Prostate gland (tissue), 2 donors: ENCODE measurements around the gene CXCL13. TPM values are rescaled to one million over a fixed set of nuclear protein-coding genes. Genes with fewer than 3 reads are reported as not detected.
A peak's percentile ranks its signal among the peaks of the same experiment; 100 is the strongest.

Source experiments
- DNase-seq: peaks from one replicate; pipeline ENCODE4 v3.0.0-alpha.2; 2019; ENCODE audit warnings: low spot score
- H3K27ac ChIP-seq, 2 donors: fragments of 200-600 bp; sonication (generic); 2 replicates each; pipeline ENCODE4 v1.5.1; 2017 to 2019
- H3K27me3 ChIP-seq: fragments of 200-600 bp; sonication (generic); replicated peaks from 2 replicates; pipeline ENCODE4 v1.5.1; 2019; ENCODE audit not compliant: insufficient read depth
- H3K36me3 ChIP-seq, 2 donors: fragments of 200-600 bp; sonication (generic); 1 replicate in 1 of 2; 2 replicates in 1 of 2; pipeline versions ENCODE4 v1.5.1 to v1.8.1; 2017 to 2019
- H3K4me1 ChIP-seq: fragments of 200-600 bp; sonication (generic); replicated peaks from 2 replicates; pipeline ENCODE4 v1.5.1; 2019
- H3K4me3 ChIP-seq, 2 donors: fragments of 200-600 bp; sonication (generic); 2 replicates each; pipeline ENCODE4 v1.5.1; 2017 to 2019
- H3K9me3 ChIP-seq: fragments of 200-600 bp; sonication (generic); 2 replicates; pipeline ENCODE4 v1.5.1; 2017
- POLR2A ChIP-seq: fragments of 450-650 bp; IDR thresholded peaks from one replicate; pipeline ENCODE4 v1.6.1; 2016; ENCODE audit warnings: antibody characterized with exemption, mild to moderate bottlenecking
- POLR2AphosphoS5 ChIP-seq: sonication (generic); formaldehyde crosslinking; IDR thresholded peaks from one replicate; pipeline ENCODE4 v1.6.1; 2017; ENCODE audit warnings: antibody characterized with exemption
- WGBS: methylation state at CpG from one replicate; pipeline ENCODE4 v1.1.5; 2018; 5-methylcytosine and 5-hydroxymethylcytosine counted together
- intact Hi-C: fragments of 100-400 bp; cut with DNase I; formaldehyde crosslinking; loops from one replicate; pipeline ENCODE4 v1.14.2; 2022
- total RNA-seq, 2 donors: library from RNA; depleted of rRNA; stranded (reverse); fragments of >200 nt; gene quantifications; one replicate each; pipeline ENCODE4 v1.1.0, GENCODE V29; 2016
- TF ChIP-seq, protein P1 (sequence below), 4 experiments: fragments of 200-600 bp in 2 of 4; fragments of 450-650 bp in 2 of 4; sonication (generic) in 2 of 4; IDR thresholded peaks; 1 replicate in 3 of 4; 2 replicates in 1 of 4; pipeline ENCODE4 v1.5.1; 2016 to 2019; ENCODE audit warnings: antibody characterized with exemption in 4 of 4, mild to moderate bottlenecking in 2 of 4, moderate library complexity in 2 of 4

CXCL13 gene
- total RNA-seq, 2 donors from 2014 or later: 1.4 to 3.1 TPM

DNA sequence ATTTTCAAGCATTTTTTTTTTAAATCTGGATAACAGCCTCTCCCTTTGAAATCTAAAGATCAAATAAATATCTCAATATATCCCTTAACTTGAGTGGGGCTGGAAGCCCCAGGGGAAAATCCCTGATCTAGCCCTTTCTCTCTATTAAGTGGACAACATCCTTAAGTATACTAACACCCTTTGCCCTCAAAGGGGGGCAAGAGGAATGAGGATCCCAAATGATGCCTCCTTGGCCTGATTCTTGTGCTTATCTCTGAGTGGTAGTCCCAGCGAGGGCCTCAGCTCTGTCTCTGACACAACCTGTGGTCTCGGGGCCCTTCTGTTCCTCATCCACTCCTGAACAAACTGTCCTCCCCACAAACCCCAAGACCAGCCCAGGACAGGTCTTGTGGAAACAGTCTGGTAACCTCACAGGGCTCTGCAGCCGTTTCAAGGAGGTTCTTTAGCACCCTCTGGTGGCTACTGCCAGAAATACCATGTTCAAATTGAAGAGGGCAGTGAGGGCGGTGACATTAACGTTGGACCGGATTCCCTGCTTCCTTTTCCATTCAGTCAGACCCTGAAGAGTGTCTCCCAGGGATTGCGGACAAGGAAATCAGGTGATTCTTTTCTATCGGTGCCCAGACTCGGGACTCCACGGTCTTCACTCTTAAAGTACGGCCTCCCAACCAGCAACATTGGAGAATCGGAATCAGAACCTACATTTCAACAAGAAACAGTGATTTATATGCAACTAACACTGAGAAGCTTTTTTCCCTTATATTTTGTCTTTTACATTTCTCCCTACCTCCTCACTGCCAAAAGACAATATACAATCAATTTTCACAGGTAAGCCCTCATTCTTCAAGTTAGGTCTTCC is 13.0 kb downstream of the CXCL13 start:
- H3K4me1 ChIP-seq: peaks cover 6% of the 10 kb centered on the region
- H3K27me3 ChIP-seq: no peaks in the 10 kb centered on the region
- no peaks in the 10 kb centered on the region for H3K36me3 ChIP-seq
- no peaks in the 10 kb centered on the region for H3K9me3 ChIP-seq
- TF ChIP-seq POLR2AphosphoS5: peak; percentile 80
- no peak for TF ChIP-seq POLR2A
- TF ChIP-seq, protein P1, sequence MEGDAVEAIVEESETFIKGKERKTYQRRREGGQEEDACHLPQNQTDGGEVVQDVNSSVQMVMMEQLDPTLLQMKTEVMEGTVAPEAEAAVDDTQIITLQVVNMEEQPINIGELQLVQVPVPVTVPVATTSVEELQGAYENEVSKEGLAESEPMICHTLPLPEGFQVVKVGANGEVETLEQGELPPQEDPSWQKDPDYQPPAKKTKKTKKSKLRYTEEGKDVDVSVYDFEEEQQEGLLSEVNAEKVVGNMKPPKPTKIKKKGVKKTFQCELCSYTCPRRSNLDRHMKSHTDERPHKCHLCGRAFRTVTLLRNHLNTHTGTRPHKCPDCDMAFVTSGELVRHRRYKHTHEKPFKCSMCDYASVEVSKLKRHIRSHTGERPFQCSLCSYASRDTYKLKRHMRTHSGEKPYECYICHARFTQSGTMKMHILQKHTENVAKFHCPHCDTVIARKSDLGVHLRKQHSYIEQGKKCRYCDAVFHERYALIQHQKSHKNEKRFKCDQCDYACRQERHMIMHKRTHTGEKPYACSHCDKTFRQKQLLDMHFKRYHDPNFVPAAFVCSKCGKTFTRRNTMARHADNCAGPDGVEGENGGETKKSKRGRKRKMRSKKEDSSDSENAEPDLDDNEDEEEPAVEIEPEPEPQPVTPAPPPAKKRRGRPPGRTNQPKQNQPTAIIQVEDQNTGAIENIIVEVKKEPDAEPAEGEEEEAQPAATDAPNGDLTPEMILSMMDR (IDR thresholded peaks at IDR 0.05): peak; percentile 51 to 86 (median 85)
- DNase-seq: peak; percentile 87
- intact Hi-C loops: loop anchor here (2.0 kb wide), 1 partner anchor 234 kb away; no protein-coding TSS in a partner anchor
- H3K4me3 ChIP-seq: no peak overlapping the region
- 17% methylated on average over 12 of the region's 12 CpGs for WGBS
- peak overlapping the region; percentile 1 to 80 for H3K27ac ChIP-seq

DNA sequence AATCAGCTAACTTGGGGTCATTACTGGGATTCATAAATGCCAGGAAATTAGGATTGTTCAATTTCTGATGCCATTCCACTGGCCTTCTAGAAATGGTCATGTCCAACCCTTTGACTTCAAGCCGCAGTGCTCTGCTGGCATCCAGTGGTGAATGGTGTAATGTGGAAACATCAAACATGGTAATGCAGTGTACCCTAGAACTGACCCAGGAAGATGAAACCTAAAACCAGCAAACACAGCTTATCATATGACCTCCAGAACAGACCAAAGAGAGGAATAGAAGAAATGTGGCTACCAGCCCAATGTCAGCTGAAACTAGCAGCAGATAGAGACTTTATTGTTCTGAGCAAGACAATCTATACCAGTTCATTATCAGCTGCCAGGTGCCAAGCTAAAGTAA is 13.8 kb downstream of the CXCL13 start:
- TF ChIP-seq, protein P1 (IDR thresholded peaks at IDR 0.05): peak in 2 of 4 experiments; percentile 24 to 53
- TF ChIP-seq POLR2A (no peak), POLR2AphosphoS5 (peak; percentile 29)
- intact Hi-C loops: loop anchor here (2.0 kb wide), 1 partner anchor 235 kb away; no protein-coding TSS in a partner anchor
- Histone ChIP-seq H3K4me3 (no peak overlapping the region), H3K27me3 (no peaks in the 10 kb centered on the region), H3K9me3 (no peaks in the 10 kb centered on the region), H3K4me1 (peaks cover 6% of the 10 kb centered on the region), H3K27ac (peak overlapping the region; percentile 1 to 80), H3K36me3 (no peaks in the 10 kb centered on the region)
- 63% methylated on average over 1 of the region's 1 CpG for WGBS
- no peak for DNase-seq

DNA sequence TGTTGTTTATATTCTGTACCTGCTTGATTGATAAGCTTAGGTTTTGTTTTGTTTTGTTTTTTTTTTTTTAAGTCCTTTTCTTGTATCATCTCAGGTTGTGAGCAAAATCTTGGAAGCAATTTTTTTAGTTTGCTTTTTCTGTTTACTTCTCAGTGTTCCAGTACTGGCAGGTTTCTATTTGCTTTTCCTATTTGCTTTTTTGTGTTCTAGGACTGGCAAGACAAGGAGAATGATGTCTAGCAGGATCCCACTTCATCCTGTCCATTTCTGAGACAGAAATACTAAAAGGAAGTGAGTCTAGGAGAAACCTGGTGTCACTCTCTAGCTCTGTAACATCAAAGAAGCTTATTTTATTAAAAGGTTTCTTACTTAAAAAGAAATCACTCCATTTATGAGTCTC is 15.6 kb downstream of the CXCL13 start:
- peak overlapping the region; percentile 70 to 80 for H3K27ac ChIP-seq
- H3K4me1 ChIP-seq: peaks cover 6% of the 10 kb centered on the region
- H3K4me3 ChIP-seq: no peak overlapping the region
- H3K36me3 ChIP-seq: no peaks in the 10 kb centered on the region
- intact Hi-C loops: no loop called here
- TF ChIP-seq POLR2AphosphoS5 (peak; percentile 76), POLR2A (no peak)
- TF ChIP-seq, protein P1 (IDR thresholded peaks at IDR 0.05): no peak
- H3K27me3 ChIP-seq: no peaks in the 10 kb centered on the region
- no peaks in the 10 kb centered on the region for H3K9me3 ChIP-seq
- no peak for DNase-seq

DNA sequence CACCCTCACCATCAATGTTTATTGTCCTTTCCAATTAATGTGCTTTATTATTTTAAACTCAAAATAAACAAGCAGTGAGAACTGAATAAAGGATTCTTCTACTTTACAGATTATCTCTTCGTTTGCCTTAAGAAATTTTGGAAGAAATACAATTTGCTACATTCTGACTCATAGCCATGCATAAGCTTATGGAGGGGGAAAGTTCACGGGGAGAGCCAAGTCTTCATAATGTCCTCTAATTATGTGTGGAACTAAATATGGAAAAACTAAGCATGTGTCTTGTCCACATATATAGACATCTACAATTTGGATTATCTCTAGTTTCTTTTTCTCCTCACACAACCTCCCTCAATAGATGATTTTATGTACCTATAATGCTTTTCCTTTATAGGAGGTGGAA is 17.5 kb downstream of the CXCL13 start:
- intact Hi-C loops: no loop called here

More for the DNA sequence above, 17.5 kb downstream of the CXCL13 start:
- Histone ChIP-seq H3K27ac (no peak overlapping the region), H3K4me3 (no peak overlapping the region), H3K4me1 (peaks cover 6% of the 10 kb centered on the region), H3K9me3 (no peaks in the 10 kb centered on the region), H3K27me3 (no peaks in the 10 kb centered on the region), H3K36me3 (no peaks in the 10 kb centered on the region)
- TF ChIP-seq, protein P1 (IDR thresholded peaks at IDR 0.05): no peak
- TF ChIP-seq POLR2AphosphoS5 (no peak), POLR2A (no peak)
- WGBS: 61% methylated on average over 2 of the region's 2 CpGs
- no peak for DNase-seq
